NCI-H1092 (cell line): ENCODE measurements around the gene ANGEL2.
"Not testable (repeated sequence)": the region's sequence is repeated elsewhere in the genome, so short reads cannot be mapped to it uniquely, and the experiment has no call there.

Experiments used
- DNase-seq: peaks from one replicate; lab custom pipeline; 2025; lab: John Stamatoyannopoulos, UW

ANGEL2 gene

GRCh38 chr1:213017447-213018273 is 2.0 kb upstream of the ANGEL2 start:
- DNase-seq: no peak

DNA sequence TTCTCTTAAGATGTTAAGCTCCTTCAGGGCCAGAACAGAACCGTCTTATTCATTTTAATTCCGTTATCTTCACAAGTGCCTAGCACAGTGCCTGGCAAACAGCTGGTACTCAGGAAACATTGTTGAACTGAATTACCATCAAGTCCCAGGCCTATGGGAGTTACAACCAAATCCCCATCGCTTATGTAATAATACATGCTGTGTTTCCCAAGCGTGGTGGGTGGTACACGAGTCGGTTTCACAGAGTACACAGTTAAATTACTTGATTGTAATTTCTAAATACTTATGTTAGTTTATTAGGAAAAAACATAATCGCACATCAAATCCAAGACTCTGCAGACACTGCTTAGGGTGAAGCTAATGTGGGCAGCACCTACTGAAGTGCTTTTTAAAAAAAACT is 1.0 kb downstream of the ANGEL2 start:
- DNase-seq: no peak

GRCh38 chr1:213008564-213008963 is 7.1 kb downstream of the ANGEL2 start:
- no peak for DNase-seq

GRCh38 chr1:213003256-213003655 is 12.4 kb downstream of the ANGEL2 start:
- no peak for DNase-seq

- DNase-seq: no peak
These were observed 20.7 kb downstream of the ANGEL2 start for GRCh38 chr1:212994926-212995325.

- not testable (repeated sequence) for DNase-seq
These were observed 21.7 kb downstream of the ANGEL2 start for GRCh38 chr1:212993960-212994359.

DNA sequence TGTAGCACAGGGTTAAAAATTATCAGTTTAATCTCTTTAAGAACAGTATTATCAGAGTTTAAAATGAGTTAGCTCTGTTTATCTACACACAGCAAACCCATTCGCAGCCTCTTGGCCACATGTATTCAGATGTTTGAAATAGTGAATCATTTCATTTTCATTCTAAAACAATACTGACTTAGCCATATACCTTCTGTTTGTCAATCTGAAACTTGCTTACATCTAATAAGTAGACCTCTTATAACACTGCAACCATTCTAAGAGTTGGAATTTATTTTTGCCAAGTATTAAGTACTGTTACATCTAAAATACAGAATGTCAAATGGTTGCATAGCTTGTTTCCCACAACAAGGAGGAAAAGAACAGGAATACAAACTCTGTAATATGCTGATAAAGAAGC is 25.4 kb downstream of the ANGEL2 start:
- no peak for DNase-seq

GRCh38 chr1:212987702-212988322 is 27.9 kb downstream of the ANGEL2 start:
- DNase-seq: no peak

- no peak for DNase-seq
These were observed 29.1 kb downstream of the ANGEL2 start for GRCh38 chr1:212986551-212986950.

DNA sequence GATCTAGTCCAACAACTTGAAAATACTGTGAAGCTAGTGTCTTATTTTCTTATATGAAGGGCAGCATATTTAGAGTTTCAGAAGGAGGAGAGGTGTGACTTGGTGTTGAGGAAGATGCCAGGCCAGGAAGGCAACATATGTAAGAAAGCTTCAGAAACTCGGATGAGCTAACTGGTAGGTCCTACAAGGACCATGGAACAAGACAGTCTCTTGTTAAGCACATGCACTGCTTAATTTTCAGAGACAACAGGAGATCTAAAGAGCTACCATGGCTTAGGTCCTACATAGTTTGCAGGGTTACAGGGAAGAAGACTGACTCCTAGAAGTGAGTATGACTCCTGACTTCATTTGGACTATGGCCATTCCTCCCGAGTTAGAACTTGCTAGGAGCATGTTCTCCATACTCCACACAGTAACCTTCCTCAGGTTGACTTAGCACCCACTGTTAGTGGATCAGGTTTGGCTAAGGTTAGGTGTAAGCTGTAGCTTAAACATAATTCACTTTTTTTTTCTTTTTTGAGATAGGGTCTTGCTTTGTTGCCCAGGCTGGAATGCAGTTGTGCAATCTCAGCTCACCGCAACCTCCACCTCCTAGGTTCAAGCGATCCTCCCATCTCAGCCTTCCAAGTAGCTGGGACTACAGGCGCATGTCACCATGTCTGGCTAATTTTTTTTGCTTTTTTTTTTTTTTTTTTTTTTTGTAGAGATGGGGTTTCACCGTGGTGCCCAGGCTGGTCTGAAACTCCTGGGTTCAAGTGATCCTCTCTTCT is 31.0 kb downstream of the ANGEL2 start:
- DNase-seq: no peak

DNA sequence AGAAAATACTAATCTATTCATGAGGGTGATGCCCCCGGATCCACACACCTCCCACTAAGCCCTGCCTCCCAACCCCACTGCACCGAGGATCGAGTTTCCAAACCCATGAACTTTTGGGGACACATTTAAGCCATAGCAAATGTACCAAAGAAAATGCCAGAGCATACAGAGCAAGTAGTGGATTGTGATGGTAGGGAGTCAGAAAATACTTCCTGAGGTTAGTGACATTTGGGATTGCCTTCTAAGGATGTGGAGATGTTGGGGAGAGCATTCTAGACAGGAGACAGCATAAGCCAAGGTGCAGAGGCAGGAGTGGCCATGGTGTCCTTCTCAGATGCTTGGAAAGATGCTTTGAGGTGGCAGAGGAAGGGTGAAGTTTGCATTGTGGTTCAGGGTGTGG is 32.2 kb downstream of the ANGEL2 start:
- no peak for DNase-seq

GRCh38 chr1:212982430-212983152 is 33.1 kb downstream of the ANGEL2 start:
- peak; percentile 74 for DNase-seq

DNA sequence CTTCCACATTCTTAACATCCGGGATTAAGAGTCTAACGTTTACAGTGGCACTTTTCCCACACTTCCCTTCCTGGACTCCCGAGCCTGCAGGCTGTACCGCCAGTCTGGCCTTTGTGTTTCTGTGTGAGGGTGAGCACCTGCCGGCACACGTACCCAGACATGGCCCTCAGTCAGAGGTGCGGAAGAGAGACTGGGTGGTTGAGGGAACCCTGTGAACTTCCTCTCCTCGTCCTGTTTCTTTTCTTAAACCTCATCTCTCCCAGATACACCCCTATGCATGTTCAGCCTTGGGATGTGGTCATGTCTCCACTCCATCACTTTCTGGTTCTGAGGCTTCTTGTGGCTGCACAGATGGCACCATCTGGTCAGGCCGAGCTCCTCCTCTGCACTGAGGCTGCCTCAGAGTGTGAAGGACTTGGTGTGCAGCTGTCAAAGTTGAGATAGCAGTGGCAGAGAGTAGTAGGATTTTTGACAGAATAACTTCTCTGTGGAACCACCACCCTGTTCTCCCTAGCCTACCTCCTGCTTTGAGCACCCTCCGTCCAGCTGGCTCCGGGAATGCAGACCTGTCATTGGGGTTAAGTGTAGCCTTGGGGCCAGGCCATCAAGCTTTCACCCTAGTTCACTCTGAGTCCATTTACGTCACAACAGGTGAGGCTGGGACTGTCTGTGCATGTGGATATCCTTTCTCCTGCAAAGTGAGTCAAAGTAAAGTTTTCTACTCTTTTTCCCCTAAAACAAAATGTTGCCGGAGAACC is 33.9 kb downstream of the ANGEL2 start:
- no peak for DNase-seq

DNA sequence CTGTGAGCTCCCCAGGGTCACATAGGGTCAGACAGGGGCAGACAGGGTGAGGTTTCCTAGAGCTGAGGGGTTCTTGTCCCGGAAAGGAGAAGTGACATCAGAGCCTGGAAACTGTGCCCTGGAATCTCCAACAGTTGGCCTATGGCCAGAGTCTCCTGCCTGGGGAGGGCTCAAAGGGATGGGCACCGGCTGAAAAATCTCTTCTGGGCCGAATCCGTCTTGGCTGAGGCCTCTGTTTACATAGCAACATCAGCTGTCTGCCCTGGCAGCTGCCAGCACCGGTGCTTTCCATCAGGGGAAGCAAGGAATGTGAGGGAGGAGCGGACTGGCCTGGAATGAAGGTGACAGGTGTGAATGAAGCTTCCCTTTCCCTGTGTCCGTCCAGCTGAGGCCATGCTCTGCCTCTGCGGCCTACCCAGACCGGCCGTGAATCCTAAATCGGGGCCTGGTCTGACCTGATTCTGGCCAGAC is 34.6 kb downstream of the ANGEL2 start:
- peak; percentile 68 for DNase-seq

- DNase-seq: no peak
These were observed 35.4 kb downstream of the ANGEL2 start for GRCh38 chr1:212980123-212980785.

DNA sequence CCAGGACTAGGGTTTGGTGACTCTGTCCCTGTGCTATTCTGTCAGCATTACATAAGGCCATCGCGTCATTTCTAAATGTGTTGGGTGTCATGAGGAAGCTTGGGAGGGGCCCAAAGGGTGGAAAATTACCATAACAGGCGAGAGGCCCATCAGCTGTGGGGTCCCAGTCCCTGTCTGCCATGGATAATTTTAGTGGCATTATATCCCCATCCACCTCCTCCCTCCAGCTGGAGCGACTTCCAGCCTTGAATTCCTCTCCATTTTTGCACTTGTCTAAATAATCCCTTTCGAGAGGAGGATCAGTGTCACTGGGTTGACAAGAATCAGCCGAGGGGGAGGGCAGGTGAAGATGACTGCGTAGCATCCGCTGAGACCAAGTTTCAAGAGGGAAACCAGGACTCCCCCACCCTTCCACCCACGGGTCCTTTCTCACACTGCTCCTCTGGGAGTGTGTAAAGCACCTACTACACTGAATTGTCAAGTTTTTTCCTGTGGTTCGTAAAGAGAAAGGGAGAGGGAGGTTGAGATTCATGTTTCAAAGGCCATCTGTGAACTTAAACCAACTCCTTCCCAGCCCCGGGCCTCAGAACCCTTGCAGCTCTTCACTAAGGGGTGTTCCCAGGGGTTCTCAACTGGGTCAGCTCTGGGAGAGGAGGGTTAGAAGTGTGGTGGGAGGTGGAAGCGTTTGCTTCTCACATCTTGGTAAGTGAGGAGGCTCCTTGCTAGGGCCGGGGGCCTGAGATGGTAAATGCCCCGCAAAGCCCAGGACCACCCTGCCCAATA is 36.1 kb downstream of the ANGEL2 start:
- no peak for DNase-seq

GRCh38 chr1:212977781-212978645 is 37.7 kb downstream of the ANGEL2 start:
- no peak for DNase-seq

- DNase-seq: no peak
These were observed 39.1 kb downstream of the ANGEL2 start for GRCh38 chr1:212976586-212976985.
